ENCODE data around the gene LILRA2.
"Not testable (repeated sequence)": the region's sequence is repeated elsewhere in the genome, so short reads cannot be mapped to it uniquely, and the experiment has no call there.

The LILRA2 gene

GRCh38 chr19:54571715-54572615 is 1.6 kb upstream of the LILRA2 start:
- DNase-seq (ENCODE audit: low read depth in 2 of 2) = not testable (repeated sequence)

- no peak for DNase-seq (ENCODE audit: low read depth in 2 of 2)
Observed at GRCh38 chr19:54572696-54573311, 786 bp upstream of the LILRA2 start.

- no peak for DNase-seq (ENCODE audit: low read depth in 2 of 2)
Observed at GRCh38 chr19:54574051-54574450, 461 bp downstream of the LILRA2 start.

GRCh38 chr19:54574527-54575056 is 1.0 kb downstream of the LILRA2 start:
- no peak for DNase-seq (ENCODE audit: low read depth in 2 of 2)

DNA sequence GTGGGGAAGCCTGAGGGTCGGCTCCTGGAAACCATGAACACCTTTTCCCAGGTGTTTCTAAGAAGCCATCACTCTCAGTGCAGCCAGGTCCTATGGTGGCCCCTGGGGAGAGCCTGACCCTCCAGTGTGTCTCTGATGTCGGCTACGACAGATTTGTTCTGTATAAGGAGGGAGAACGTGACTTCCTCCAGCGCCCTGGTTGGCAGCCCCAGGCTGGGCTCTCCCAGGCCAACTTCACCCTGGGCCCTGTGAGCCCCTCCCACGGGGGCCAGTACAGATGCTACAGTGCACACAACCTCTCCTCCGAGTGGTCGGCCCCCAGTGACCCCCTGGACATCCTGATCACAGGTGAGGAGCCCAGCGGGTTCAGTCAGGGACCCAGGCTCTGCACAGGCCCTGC is 1.6 kb downstream of the LILRA2 start:
- not testable (repeated sequence) for DNase-seq (ENCODE audit: low read depth in 2 of 2)

GRCh38 chr19:54576411-54576976 is 2.9 kb downstream of the LILRA2 start:
- DNase-seq (ENCODE audit: low read depth in 2 of 2) = no peak

DNA sequence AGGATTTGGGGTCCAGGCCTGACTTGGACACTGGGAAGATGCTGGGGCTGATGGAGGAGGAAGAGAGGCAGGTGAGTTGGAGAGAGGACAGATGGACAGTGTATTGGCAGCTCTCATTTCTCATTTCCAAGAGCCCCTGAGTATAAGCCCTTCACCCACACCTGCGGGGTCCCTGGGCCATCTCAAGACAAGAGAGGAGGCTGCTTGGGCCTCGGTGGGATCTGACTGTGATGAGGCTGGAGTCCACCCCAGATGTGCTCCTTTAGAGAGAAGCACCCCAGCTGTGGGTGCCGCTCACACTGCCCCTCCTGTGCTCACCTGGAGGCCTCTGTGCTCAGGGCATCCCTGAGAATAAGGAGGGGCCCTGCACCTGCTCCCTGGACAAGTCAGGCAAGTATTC is 3.7 kb downstream of the LILRA2 start:
- no peak for DNase-seq (ENCODE audit: low read depth in 2 of 2)

DNA sequence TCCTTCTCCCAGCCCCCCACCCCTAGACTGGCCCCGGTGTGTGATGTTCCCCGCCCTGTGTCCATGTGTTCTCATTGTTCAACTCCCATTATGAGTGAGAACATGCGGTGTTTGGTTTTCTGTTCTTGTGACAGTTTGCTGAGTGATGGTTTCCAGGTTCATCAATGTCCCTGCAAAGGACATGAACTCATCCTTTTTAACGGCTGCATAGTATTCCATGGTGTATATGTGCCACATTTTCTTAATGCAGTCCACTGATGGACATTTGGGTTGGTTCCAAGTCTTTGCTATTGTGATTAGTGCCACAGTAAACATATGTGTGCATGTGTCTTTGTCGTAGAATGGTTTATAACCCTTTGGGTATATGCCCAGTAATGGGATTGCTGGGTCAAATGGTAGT is 4.7 kb downstream of the LILRA2 start:
- not testable (repeated sequence) for DNase-seq (ENCODE audit: low read depth in 2 of 2)

- no peak for DNase-seq (ENCODE audit: low read depth in 2 of 2)
Observed at GRCh38 chr19:54586397-54586796, 12.8 kb downstream of the LILRA2 start.

DNA sequence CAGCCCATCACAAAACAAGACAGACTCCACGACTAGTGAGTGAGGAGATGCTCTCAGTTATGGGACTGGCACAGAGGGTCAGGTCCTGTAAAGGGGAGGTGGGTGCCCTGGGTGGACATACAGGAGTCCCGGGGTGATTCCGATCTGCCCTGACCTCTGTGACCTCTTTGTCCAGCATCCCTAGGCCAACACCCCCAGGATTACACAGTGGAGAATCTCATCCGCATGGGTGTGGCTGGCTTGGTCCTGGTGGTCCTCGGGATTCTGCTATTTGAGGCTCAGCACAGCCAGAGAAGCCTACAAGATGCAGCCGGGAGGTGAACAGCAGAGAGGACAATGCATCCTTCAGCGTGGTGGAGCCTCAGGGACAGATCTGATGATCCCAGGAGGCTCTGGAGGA is 13.4 kb downstream of the LILRA2 start:
- DNase-seq (ENCODE audit: low read depth in 2 of 2) = no peak

GRCh38 chr19:54593445-54593844 is 19.9 kb downstream of the LILRA2 start, which contains the start of gene LILRA1:
Gene LILRA1, plus strand, starts transcription at chr19:54593632. Its CDS starts 613 bp downstream, at chr19:54594245.
- not testable (repeated sequence) for DNase-seq (ENCODE audit: low read depth in 2 of 2)

DNA sequence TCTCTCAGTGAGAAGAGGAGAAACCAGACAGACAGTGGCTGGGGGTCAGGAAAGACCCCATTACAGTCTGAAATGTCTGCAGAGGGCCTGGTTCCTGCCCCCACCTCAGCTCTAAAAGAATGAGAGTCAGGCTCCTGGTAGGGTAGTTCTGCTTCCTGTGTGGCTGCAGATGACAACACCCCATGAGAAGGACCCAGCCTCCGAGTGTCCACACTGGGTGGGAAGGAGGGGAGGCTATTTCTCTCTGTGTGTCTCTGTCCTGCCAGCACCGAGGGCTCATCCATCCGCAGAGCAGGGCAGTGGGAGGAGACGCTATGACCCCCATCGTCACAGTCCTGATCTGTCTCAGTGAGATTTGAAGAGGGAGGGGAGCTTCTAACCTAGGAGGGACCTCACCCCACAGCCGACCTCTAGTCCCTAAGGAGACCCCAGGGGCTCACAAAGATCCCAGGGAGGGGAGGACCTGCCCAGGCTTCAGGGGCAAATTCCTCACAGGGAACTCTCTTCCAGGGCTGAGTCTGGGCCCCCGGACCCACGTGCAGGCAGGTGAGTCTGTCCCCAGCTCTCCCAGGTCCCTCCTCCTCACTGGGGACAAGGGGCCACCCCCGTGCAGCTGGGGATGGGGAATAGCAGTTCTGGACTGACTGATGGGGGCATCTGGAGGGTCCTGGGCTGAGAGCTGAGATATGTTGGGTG is 20.5 kb downstream of the LILRA2 start:
- DNase-seq (ENCODE audit: low read depth in 2 of 2) = not testable (repeated sequence)

GRCh38 chr19:54594737-54595136 is 21.1 kb downstream of the LILRA2 start:
- no peak for DNase-seq (ENCODE audit: low read depth in 2 of 2)

- DNase-seq (ENCODE audit: low read depth in 2 of 2) = not testable (repeated sequence)
Observed at GRCh38 chr19:54595680-54596436, 22.3 kb downstream of the LILRA2 start.

- no peak for DNase-seq (ENCODE audit: low read depth in 2 of 2)
Observed at GRCh38 chr19:54600212-54600611, 26.6 kb downstream of the LILRA2 start.

DNA sequence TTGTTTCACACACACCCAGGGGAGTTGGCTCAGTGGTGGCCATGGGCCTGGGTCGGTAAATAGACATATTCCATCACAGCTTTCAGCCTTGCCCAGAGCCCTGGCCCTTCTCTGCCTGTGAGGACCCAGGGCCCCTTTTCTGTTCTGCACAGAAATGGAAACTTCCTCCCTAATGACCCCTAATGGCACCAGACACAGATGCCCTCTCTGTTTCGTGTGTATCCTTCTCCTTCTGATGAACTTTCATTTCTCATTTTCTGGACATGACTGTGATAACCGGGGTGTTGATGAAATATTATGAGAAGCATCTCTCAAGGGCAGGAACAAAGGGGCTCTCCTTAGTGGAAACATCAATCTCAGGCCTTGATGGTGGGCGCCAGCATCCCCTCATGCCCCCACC is 32.6 kb downstream of the LILRA2 start:
- no peak for DNase-seq (ENCODE audit: low read depth in 2 of 2)

DNA sequence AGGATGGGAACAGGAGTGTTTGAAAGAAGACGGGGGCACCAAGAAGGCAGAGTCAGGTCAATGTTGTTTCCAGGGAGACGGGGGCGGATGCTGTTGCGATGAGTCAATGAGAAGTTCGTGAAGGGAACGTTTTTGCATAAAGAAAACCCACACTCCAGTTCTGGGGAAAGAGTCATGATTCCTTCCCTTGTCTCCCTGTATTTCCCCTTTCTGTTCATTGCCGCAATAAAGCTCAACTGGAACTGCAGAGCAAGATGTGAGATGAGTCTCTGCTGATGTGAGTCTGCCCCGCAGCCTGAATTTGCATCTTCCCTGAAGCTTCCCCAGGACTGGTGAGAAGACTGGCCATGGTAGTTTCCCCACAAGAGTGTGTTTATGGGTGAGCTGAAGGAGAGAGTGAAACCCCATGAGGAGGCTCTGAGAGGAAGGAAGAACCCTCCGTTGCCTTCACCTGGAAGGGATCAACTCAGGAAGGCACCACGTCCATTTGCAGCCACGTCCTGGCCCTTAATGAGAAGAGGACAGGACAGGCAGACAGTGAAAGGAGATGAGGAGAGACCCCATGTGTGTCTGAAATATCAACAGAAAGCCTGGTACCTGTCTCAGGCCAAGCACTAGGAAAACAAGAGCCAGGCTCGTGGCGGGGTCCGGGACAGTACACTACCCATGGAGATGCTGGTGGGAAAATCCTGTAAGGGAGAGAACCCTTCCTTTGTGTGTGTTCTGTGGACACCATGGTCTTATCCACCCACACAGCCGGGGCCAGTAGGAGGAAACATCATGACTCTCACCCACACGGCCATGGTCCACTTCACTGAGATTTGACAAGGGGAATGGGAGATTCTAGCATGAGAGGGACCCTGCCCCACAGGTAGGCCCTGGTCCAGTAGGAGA is 33.5 kb downstream of the LILRA2 start:
- no peak for DNase-seq (ENCODE audit: low read depth in 2 of 2)

GRCh38 chr19:54607785-54608150 is 34.2 kb downstream of the LILRA2 start:
- DNase-seq (ENCODE audit: low read depth in 2 of 2) = no peak

DNA sequence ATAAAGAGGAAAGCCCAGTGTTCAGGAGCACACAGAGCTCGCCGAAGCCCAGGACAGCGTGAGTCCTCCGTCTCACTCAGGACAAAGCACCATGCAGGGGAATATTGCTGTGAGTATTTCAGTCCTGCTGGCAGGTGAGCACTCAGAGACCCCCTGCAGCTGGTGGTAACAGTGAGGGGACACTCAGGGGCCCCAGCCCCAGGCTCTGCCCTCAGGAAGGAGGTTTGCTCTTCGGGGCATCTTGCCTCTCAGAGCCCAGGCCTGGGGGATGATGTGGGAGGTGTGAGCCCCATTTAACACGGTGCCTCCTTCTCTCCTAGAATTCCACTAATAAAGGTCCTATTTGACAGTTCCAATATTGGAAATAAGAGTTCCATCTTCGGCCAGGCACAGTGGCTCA is 34.6 kb downstream of the LILRA2 start:
- DNase-seq (ENCODE audit: low read depth in 2 of 2) = no peak

DNA sequence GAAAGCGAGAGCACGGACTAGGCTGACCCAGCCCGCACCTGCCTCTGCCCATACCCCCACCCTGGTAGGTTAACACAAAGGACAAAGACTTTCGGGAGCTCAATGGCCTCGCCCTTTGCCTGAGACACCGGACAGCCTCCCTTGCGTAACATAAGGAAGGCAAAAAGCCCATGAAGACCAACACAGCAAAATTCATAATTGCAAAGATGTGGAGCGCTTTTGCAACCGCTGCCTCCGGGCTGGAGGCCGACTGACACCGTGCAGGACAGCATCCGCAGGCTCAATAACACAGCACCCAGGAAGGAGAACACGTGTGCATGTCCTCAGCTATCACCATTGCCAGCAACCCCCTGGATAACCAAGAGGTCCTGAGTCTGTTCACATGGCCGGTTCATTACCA is 35.2 kb downstream of the LILRA2 start:
- DNase-seq (ENCODE audit: low read depth in 2 of 2) = no peak
